Renal cortical epithelial cell (primary cell): ENCODE results near the gene JKAMP. TPM values are rescaled to one million over a fixed set of nuclear protein-coding genes. Genes with fewer than 3 reads are reported as not detected.

Experiments
- DNase-seq: peaks from one replicate; pipeline ENCODE4 v3.0.0-alpha.2; 2011; ENCODE audit warnings: low read depth
- total RNA-seq: library from RNA; depleted of rRNA; stranded (reverse); fragments of >200 nt; gene quantifications from 2 replicates; pipeline ENCODE4 v1.2.3, GENCODE V29; 2014

JKAMP gene
- total RNA-seq, 1 donor from 2014 or later = 162 TPM

GRCh38 chr14:59540852-59541251 lies 56.5 kb downstream of the JKAMP start:
- no peak for DNase-seq

GRCh38 chr14:59541731-59542130 lies 57.4 kb downstream of the JKAMP start:
- DNase-seq = no peak

- no peak for DNase-seq
These were observed 59.6 kb downstream of the JKAMP start for GRCh38 chr14:59543873-59544272.

GRCh38 chr14:59547310-59547709 lies 63.0 kb downstream of the JKAMP start:
- no peak for DNase-seq

Other genes with a start within 250 kb of the JKAMP start
- 1.2 and 5.7 TPM in 2 replicates for gene GPR135, start 19.1 kb upstream of the JKAMP start, total RNA-seq
- gene L3HYPDH, start 109 bp upstream of the JKAMP start, total RNA-seq = 35.6 and 57.3 TPM in 2 replicates
- not detected in 2 replicates for gene CCDC175, start 92.3 kb downstream of the JKAMP start, total RNA-seq